Measurements from ENCODE around the gene ZFYVE19. TPM values are rescaled to one million over a fixed set of nuclear protein-coding genes. Genes with fewer than 3 reads are reported as not detected.

Gene ZFYVE19
- total and polyA plus RNA-seq, 8 donors, result 10.3 to 31.0 (median 23.5) TPM

- Histone ChIP-seq H3K36me3 (peaks cover 0 to 4% (median 0%) of the 10 kb centered on the region in 4 donors), H3K4me1 (peaks cover 26 to 57% (median 42%) of the 10 kb centered on the region in 4 donors), H3K27me3 (peaks cover 0 to 44% (median 3%) of the 10 kb centered on the region in 3 donors), H3K4me3 (peak overlapping the region; percentile 61 to 78 (median 64)), H3K9me3 (no peaks in the 10 kb centered on the region), H3K27ac (peak overlapping the region; percentile 88 to 94 (median 92))
- 1 to 5% (median 1%) methylated on average over 8 to 28 of the region's 28 CpGs for WGBS, 5 donors
- intact Hi-C loops (cut with DNase I; ENCODE audit: low total_unique reads), result no loop called here
- DNase-seq, result peak; percentile 51 to 80
- TF ChIP-seq EP300 (IDR thresholded peaks at IDR 0.05) (no peak), POLR2AphosphoS5 (IDR thresholded peaks at IDR 0.05) (no peak), POLR2A (IDR thresholded peaks at IDR 0.05) (no peak)
- TF ChIP-seq, protein P1, sequence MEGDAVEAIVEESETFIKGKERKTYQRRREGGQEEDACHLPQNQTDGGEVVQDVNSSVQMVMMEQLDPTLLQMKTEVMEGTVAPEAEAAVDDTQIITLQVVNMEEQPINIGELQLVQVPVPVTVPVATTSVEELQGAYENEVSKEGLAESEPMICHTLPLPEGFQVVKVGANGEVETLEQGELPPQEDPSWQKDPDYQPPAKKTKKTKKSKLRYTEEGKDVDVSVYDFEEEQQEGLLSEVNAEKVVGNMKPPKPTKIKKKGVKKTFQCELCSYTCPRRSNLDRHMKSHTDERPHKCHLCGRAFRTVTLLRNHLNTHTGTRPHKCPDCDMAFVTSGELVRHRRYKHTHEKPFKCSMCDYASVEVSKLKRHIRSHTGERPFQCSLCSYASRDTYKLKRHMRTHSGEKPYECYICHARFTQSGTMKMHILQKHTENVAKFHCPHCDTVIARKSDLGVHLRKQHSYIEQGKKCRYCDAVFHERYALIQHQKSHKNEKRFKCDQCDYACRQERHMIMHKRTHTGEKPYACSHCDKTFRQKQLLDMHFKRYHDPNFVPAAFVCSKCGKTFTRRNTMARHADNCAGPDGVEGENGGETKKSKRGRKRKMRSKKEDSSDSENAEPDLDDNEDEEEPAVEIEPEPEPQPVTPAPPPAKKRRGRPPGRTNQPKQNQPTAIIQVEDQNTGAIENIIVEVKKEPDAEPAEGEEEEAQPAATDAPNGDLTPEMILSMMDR (IDR thresholded peaks at IDR 0.05), result no peak
Measured at GRCh38 chr15:40844696-40845030, 37.8 kb downstream of the ZFYVE19 start.

DNA sequence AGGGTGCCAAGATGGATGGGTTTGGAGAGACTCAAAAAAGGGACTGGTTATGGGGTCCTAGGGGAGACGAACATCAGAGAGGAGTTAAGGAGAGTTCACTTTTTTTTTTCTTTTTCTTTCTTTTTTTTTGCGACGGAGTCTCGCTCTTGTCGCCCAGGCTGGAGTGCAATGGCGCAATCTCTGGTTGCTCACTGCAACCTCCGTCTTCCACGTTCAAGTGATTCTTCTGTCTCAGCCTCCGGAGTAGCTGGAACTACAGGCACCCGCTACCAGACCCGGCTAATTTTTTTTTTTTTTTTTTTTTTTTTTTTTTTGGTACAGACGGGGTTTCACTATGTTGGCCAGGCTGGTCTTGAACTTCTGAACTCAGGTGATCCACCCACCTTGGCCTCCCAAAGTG lies 38.1 kb downstream of the ZFYVE19 start:
- Histone ChIP-seq H3K27ac (peak overlapping the region; percentile 88 to 94 (median 92)), H3K4me3 (peak overlapping the region; percentile 61 to 78 (median 64)), H3K27me3 (peaks cover 0 to 44% (median 3%) of the 10 kb centered on the region in 3 donors), H3K4me1 (peaks cover 26 to 57% (median 42%) of the 10 kb centered on the region in 4 donors), H3K36me3 (peaks cover 0 to 8% (median under 1%) of the 10 kb centered on the region in 4 donors), H3K9me3 (no peaks in the 10 kb centered on the region)
- intact Hi-C loops (cut with DNase I; ENCODE audit: low total_unique reads), result no loop called here
- no peak for DNase-seq
- WGBS, 5 donors, result 27 to 32% (median 29%) methylated on average over 9 to 12 of the region's 12 CpGs
- TF ChIP-seq EP300 (IDR thresholded peaks at IDR 0.05) (no peak), POLR2A (IDR thresholded peaks at IDR 0.05) (no peak), POLR2AphosphoS5 (IDR thresholded peaks at IDR 0.05) (no peak)
- TF ChIP-seq, protein P1 (IDR thresholded peaks at IDR 0.05), result no peak

GRCh38 chr15:40845511-40846284 lies 38.8 kb downstream of the ZFYVE19 start:
- 33 to 62% (median 46%) methylated on average over 7 to 8 of the region's 8 CpGs for WGBS, 5 donors
- Histone ChIP-seq H3K27me3 (peaks cover 0 to 44% (median 3%) of the 10 kb centered on the region in 3 donors), H3K27ac (peak overlapping the region; percentile 88 to 94 (median 92))

GRCh38 chr15:40846841-40847222 lies 39.9 kb downstream of the ZFYVE19 start:
- Histone ChIP-seq H3K4me3 (peak overlapping the region; percentile 0 to 78 (median 64)), H3K36me3 (peaks cover 0 to 17% (median 7%) of the 10 kb centered on the region in 4 donors), H3K27ac (peak overlapping the region; percentile 88 to 94 (median 92)), H3K4me1 (peaks cover 26 to 57% (median 42%) of the 10 kb centered on the region in 4 donors), H3K9me3 (no peaks in the 10 kb centered on the region), H3K27me3 (peaks cover 0 to 44% (median 3%) of the 10 kb centered on the region in 3 donors)
- TF ChIP-seq POLR2A (IDR thresholded peaks at IDR 0.05) (no peak), POLR2AphosphoS5 (IDR thresholded peaks at IDR 0.05) (no peak), EP300 (IDR thresholded peaks at IDR 0.05) (no peak)
- TF ChIP-seq, protein P1 (IDR thresholded peaks at IDR 0.05), result no peak
- intact Hi-C loops (cut with DNase I; ENCODE audit: low total_unique reads), result no loop called here
- peak in 1 of 2 donors; percentile 46 for DNase-seq

More at GRCh38 chr15:40845511-40846284, 38.8 kb downstream of the ZFYVE19 start:
- TF ChIP-seq, protein P1 (IDR thresholded peaks at IDR 0.05), result no peak
- TF ChIP-seq POLR2AphosphoS5 (IDR thresholded peaks at IDR 0.05), result peak in 2 of 3 donors; percentile 78 to 83
- H3K36me3 ChIP-seq, result peaks cover 0 to 14% (median 4%) of the 10 kb centered on the region in 4 donors
- H3K9me3 ChIP-seq, result no peaks in the 10 kb centered on the region
- DNase-seq, result peak; percentile 90 to 92
- peaks cover 26 to 57% (median 42%) of the 10 kb centered on the region in 4 donors for H3K4me1 ChIP-seq
- intact Hi-C loops (cut with DNase I; ENCODE audit: low total_unique reads), result no loop called here
- H3K4me3 ChIP-seq, result peak overlapping the region; percentile 61 to 78 (median 64)
